Uterus (tissue), 4 donors: Measurements from ENCODE around the gene SCN1B. TPM values are rescaled to one million over a fixed set of nuclear protein-coding genes. Genes with fewer than 3 reads are reported as not detected.
"Not testable (repeated sequence)": the region's sequence is repeated elsewhere in the genome, so short reads cannot be mapped to it uniquely, and the experiment has no call there.

ENCODE experiments used
- DNase-seq, 2 donors: peaks; one replicate each; pipeline ENCODE4 v3.0.0-alpha.2; 2019 to 2020
- H3K27ac ChIP-seq, 2 donors: fragments of 200-600 bp; sonication (generic); 1 replicate in 1 of 2; 2 replicates in 1 of 2; pipeline ENCODE4 v1.5.1; 2016 to 2018
- H3K27me3 ChIP-seq, 2 donors: fragments of 200-600 bp; sonication (generic); one replicate each; pipeline ENCODE4 v1.5.1; 2018 to 2019; ENCODE audit warnings: control low read depth in 1 of 2
- H3K36me3 ChIP-seq, 2 donors: fragments of 200-600 bp; sonication (generic); one replicate each; pipeline ENCODE4 v1.5.1; 2019; ENCODE audit warnings: control low read depth in 1 of 2
- H3K4me1 ChIP-seq, 2 donors: fragments of 200-600 bp; sonication (generic); one replicate each; pipeline ENCODE4 v1.5.1; 2018 to 2019; ENCODE audit warnings: control low read depth in 1 of 2
- H3K4me3 ChIP-seq, 2 donors: fragments of 200-600 bp; sonication (generic); 1 replicate in 1 of 2; 2 replicates in 1 of 2; pipeline ENCODE4 v1.5.1; 2018 to 2019; ENCODE audit warnings: mild to moderate bottlenecking in 1 of 2
- H3K9me3 ChIP-seq, 2 donors: fragments of 200-600 bp; sonication (generic); one replicate each; pipeline ENCODE4 v1.5.1; 2019; ENCODE audit warnings: control low read depth in 1 of 2
- CTCF ChIP-seq, 4 experiments: fragments of 200-600 bp in 2 of 4; fragments of 450-650 bp in 2 of 4; sonication (generic) in 2 of 4; IDR thresholded peaks; one replicate each; pipeline ENCODE4 v1.5.1; 2016 to 2019; ENCODE audit warnings: antibody characterized with exemption in 4 of 4, mild to moderate bottlenecking in 2 of 4, moderate library complexity in 1 of 4
- POLR2A ChIP-seq, 2 donors: fragments of 450-650 bp; IDR thresholded peaks; one replicate each; pipeline ENCODE4 v1.6.1; 2016; ENCODE audit warnings: antibody characterized with exemption in 2 of 2, mild to moderate bottlenecking in 1 of 2, moderate library complexity in 1 of 2
- intact Hi-C: fragments of 100-400 bp; cut with DNase I; formaldehyde crosslinking; loops from one replicate; pipeline ENCODE4 v1.15.1; 2023; ENCODE audit warnings: low total_unique reads
- total RNA-seq, 4 donors: library from RNA; depleted of rRNA in 3 of 4; stranded (reverse); fragments of >200 nt in 3 of 4; gene quantifications; one replicate each; pipeline versions ENCODE4 v1.1.0 to v1.2.4, GENCODE V29; 2014 to 2023
- donor health status: DM: yes; HTN: yes; CAD: no.

The SCN1B gene
- total RNA-seq, 4 donors from 2014 or later: 0.26 to 15.2 (median 0.78) TPM

GRCh38 chr19:35002037-35002535 lies 28.2 kb upstream of the SCN1B start:
- peak overlapping the region in 1 of 2 donors; percentile 99 for H3K27ac ChIP-seq
- intact Hi-C loops: no loop called here

DNA sequence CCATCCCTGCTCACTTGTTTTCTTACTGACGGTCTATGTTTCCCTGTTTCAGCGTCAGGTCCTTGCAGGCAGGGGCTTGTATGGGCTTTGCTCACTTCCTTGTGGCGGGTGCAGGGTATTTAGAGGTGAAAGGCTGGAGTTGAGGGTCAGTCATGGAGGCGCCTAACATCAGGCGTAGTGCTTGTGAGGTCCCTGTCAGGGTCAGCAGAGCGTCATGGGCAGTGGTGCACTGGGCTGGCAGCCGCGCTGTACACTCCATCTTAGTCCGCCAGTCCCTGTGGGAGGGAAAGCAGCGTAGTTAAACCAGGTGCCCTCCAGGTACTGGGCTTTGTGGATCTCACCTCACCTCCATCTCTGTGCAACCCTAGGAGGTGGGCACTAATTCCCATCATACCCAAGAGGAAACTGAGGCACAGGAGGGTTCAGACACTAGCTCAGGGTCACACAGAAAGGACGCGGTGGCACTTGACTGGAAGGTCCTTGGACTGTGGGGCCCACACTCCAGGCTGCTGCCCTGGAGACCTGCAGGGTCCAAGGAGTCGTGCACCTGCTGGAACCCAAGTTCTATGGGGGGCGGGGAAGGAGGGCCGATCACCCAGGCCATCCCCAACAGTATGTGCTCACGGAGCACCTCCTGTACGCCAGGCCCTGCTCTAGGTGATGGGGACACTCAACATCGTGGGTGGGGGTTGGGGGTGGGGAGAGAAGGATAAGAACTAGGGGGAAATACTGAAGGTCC lies 25.6 kb upstream of the SCN1B start:
- no peak overlapping the region for H3K4me3 ChIP-seq
- no peak for DNase-seq
- H3K27me3 ChIP-seq: no peaks in the 10 kb centered on the region
- H3K9me3 ChIP-seq: no peaks in the 10 kb centered on the region
- no peaks in the 10 kb centered on the region for H3K4me1 ChIP-seq
- no peaks in the 10 kb centered on the region for H3K36me3 ChIP-seq
- intact Hi-C loops: no loop called here
- H3K27ac ChIP-seq: peak overlapping the region in 1 of 2 donors; percentile 69
- no peak for TF ChIP-seq POLR2A (IDR thresholded peaks at IDR 0.05)
- no peak for TF ChIP-seq CTCF (IDR thresholded peaks at IDR 0.05)

More at GRCh38 chr19:35002037-35002535, 28.2 kb upstream of the SCN1B start:
- no peak for DNase-seq
- H3K4me3 ChIP-seq: no peak overlapping the region
- H3K9me3 ChIP-seq: no peaks in the 10 kb centered on the region
- no peaks in the 10 kb centered on the region for H3K36me3 ChIP-seq
- H3K27me3 ChIP-seq: no peaks in the 10 kb centered on the region
- no peak for TF ChIP-seq CTCF (IDR thresholded peaks at IDR 0.05)
- TF ChIP-seq POLR2A (IDR thresholded peaks at IDR 0.05): no peak
- no peaks in the 10 kb centered on the region for H3K4me1 ChIP-seq

GRCh38 chr19:35005256-35005977 lies 24.9 kb upstream of the SCN1B start:
- H3K27ac ChIP-seq: peak overlapping the region; percentile 42 to 69
- no peaks in the 10 kb centered on the region for H3K9me3 ChIP-seq
- H3K27me3 ChIP-seq: no peaks in the 10 kb centered on the region
- no peak for DNase-seq
- TF ChIP-seq CTCF (IDR thresholded peaks at IDR 0.05) (no peak), POLR2A (IDR thresholded peaks at IDR 0.05) (no peak)
- no peak overlapping the region for H3K4me3 ChIP-seq
- intact Hi-C loops: no loop called here
- H3K36me3 ChIP-seq: no peaks in the 10 kb centered on the region
- no peaks in the 10 kb centered on the region for H3K4me1 ChIP-seq

DNA sequence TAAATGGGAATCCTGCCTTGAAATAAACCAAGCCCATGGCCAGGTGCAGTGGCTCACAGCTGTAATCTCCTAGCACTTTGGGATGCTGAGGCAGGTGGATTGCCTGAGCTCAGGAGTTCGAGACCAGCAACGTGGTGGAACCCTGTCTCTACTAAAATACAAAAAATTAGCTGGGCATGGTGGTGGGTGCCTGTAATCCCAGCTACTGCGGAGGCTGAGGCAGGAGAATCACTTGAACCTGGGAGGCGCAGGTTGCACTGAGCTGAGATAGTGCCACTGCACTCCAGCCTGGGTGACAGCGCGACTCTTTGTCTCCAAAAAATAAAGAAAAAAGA lies 24.3 kb upstream of the SCN1B start:
- peak overlapping the region; percentile 42 to 69 for H3K27ac ChIP-seq
- H3K36me3 ChIP-seq, intact Hi-C loops, H3K4me3 ChIP-seq, H3K27me3 ChIP-seq, H3K4me1 ChIP-seq, H3K9me3 ChIP-seq, DNase-seq: not testable (repeated sequence)

DNA sequence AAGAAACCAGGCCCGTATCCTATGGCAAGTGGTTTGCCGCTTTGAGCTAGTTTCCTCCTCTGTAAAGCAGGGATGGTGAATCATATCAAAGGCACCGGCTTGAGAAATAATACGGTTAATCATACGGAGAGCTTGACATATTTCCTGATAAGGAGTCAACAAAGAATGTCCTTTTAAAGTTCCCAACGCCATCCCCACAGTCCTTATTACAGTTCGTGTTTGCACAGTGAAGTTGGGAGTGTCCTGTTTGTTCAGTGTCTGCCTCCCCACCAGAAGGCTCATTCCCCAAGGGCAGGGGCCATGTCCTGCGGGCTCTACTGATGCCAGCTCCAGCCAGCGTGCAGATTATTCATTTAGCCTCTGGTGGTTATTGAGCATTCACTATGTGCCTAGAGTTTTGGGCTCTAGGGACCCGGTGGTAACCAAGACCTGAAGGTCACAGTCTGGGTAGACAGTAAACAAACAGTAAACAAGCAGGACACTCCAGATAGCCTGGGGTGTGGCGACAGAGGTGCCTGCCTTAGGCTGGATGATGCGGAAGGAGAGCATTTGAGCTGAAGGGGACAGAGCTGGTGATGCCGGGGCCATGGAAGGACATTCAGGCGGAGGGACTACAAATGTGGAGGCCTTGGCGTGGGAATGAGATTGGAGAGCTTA lies 23.8 kb upstream of the SCN1B start:
- no peaks in the 10 kb centered on the region for H3K36me3 ChIP-seq
- H3K9me3 ChIP-seq: no peaks in the 10 kb centered on the region
- no peak for DNase-seq
- H3K27me3 ChIP-seq: no peaks in the 10 kb centered on the region
- H3K27ac ChIP-seq: peak overlapping the region; percentile 42 to 69
- no peaks in the 10 kb centered on the region for H3K4me1 ChIP-seq
- intact Hi-C loops: no loop called here
- TF ChIP-seq CTCF (IDR thresholded peaks at IDR 0.05): no peak
- no peak for TF ChIP-seq POLR2A (IDR thresholded peaks at IDR 0.05)
- H3K4me3 ChIP-seq: no peak overlapping the region
